ENCODE data around the gene MPZL2. TPM values are rescaled to one million over a fixed set of nuclear protein-coding genes. Genes with fewer than 3 reads are reported as not detected.

The MPZL2 gene
- total RNA-seq, 1 experiment from 2014 or later: 0.79 TPM

DNA sequence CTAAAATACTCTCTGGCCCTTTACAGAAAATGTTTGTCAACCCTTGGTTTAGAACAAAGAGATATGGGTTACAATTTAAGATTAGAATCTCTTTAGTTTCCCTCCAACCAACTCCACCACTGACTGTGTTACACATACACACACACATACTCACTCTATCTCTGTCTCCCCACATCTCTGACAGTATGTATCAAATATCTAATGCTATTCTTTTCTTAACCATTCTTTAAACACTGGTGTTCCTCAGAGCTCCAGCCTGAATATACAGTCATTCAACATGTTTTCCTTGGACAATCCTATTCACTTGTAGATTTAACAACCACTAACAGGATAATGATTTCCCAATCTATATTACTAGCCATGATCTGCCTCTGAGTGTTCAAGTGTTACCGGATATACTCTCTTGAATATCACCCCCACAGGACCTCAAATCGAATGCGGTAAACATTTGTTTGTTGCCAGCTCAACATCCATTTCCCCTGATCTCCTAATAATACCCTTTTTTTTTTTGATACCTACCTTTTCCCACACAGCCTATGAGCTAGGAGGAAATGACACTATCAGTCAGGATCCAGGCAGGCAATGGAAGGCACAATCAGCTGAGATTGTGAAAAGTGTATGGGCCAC, 18.0 kb downstream of the MPZL2 start:
- DNase-seq (ENCODE audit: extremely low read depth, low read depth): no peak

DNA sequence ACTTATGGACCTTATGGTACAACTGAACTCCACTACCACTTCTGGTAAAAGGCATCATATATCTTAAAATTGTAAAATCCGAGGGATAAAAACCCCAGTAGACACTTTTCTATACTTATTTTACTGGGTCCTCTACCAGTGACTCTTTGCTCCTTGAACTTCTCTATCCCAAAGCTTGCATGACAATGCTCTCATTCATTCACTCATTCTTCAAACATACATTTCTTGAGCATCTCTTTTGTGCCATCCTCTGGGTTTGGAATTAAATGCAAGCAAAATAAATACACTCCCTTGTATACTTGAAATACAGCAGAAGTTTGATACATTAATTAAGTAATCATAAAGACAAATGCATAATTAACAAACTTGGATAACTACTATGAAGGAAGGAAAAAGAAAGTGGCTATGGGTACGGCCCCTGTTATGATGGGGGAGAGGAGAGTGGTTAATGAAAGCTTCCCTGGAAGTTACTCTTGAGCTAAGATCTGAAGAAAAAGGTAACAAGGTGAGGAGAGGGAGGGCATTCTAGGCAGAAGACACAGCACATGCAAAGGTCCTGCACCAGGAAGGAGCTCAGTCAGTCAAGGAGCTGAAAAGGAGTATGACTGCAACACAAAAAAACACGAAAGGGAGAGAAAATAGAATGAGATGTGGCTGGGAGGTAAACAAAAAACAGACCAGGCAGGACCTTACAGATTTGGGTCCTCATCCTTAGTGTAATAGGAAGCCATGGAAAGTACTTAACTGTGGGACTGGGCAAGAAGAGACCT, 19.9 kb downstream of the MPZL2 start:
- DNase-seq (ENCODE audit: extremely low read depth, low read depth): no peak

DNA sequence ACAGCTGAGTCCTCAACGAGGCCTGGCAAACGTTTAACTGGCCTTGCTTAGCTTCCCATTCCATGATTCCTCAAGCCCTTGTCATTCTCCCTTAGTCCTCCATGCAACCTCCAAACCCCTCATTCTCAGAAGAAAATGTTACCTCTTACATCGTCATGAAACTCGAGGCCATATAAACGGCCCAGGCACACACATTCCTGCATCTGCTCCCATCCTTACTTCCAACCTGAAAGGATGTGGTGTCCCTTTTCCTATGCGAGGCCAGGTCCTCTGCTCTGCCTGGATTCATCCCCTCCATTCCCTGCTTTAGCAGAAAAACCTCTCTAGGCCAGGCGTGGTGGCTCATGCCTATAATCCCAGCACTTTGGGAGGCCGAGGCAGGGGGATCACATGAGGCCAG, 20.9 kb downstream of the MPZL2 start:
- DNase-seq (ENCODE audit: extremely low read depth, low read depth): no peak

- DNase-seq (ENCODE audit: extremely low read depth, low read depth): no peak
These were observed 22.4 kb downstream of the MPZL2 start for GRCh38 chr11:118241764-118242098.

- DNase-seq (ENCODE audit: extremely low read depth, low read depth): no peak
These were observed 22.9 kb downstream of the MPZL2 start for GRCh38 chr11:118240999-118241763.

DNA sequence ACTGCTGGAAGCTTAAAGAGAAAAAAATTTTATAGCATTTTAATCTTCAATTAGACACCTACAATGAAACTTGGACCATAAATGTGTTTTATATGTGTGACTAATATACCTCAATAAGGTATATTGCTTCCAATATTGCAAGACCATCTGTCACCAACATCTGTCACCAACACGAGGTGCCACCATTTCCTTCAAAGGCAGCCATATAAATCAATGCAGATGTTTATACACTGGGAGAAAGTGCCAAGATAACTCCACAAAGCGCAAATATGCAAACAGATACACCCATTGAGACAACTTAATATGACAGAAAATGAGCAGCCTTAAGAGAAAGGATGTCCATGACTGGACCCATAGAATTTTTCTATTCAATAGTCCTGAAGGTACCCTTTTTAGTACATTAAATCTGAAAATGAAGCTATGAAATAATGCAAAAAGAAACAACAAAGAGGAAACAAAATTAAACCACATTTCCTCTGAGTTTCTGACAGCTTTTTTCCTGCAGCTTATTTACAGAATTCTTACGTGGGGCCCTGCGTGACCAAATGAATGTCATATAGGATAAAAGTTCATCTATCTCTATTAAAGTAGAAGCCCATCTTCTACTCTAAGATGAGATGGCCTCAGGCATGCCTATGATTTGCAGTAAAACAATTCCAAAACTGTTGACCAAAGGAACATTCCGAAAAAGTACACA, 24.4 kb downstream of the MPZL2 start:
- no peak for DNase-seq (ENCODE audit: extremely low read depth, low read depth)

- no peak for DNase-seq (ENCODE audit: extremely low read depth, low read depth)
These were observed 25.2 kb downstream of the MPZL2 start for GRCh38 chr11:118238929-118239328.

GRCh38 chr11:118238421-118238820, 25.7 kb downstream of the MPZL2 start:
- no peak for DNase-seq (ENCODE audit: extremely low read depth, low read depth)

DNA sequence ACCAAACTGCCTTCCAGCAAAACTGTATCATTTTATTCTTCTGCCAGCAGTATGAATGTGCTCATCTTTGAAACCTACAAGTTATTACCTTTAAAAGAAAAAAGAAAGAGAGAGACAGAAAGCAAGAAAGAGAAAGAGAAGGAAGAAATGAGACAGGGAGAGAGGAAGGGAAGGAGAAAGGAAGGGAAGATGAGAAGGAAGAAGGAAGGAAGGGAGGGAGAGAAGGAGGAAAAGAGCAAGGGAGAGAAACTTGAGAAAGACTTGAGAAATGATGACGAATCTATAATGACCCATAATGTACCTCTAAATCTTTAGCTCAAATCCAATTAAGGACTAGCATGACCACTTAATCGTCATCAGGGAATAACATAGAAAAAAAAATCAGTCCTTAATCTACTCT, 27.9 kb downstream of the MPZL2 start:
- no peak for DNase-seq (ENCODE audit: extremely low read depth, low read depth)

DNA sequence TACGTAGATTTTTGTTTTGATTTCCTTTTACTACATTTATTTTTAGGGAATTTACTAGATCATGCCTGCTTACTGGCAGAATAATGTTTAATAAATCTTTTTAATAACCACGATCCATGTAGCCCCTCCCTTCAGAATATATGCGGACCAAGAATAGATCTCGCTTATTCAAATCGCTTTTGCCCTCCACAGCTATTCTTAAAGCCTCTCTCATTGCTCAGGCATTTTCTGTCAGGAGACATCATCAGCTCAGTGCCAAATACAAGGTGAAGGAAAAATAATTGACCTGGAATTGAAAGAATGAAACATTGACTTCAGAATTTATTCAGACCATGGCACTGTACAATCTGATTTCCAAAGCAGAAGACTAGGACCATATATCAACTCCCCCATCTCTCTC, 29.3 kb downstream of the MPZL2 start:
- DNase-seq (ENCODE audit: extremely low read depth, low read depth): no peak

- no peak for DNase-seq (ENCODE audit: extremely low read depth, low read depth)
These were observed 30.2 kb downstream of the MPZL2 start for GRCh38 chr11:118233850-118234249.

DNA sequence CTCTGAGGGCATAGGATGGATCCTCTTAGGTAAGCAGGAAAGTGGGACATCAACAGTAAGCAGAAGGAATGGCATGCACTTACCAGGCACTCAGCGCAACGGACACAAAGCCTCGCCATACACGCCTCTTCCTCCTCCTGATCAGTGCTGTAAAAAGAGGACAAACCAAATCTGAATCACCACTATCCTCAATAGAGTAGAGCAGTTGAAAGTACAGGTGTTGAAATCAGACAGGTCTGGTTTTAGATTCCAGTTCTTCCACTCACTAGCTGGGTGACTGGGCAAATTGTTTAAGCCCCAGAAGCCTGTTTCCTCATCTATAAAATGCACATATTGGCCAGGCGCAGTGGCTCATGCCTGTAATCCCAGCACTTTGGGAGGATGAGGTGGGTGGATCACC, 30.7 kb downstream of the MPZL2 start:
- DNase-seq (ENCODE audit: extremely low read depth, low read depth): no peak

- no peak for DNase-seq (ENCODE audit: extremely low read depth, low read depth)
These were observed 31.4 kb downstream of the MPZL2 start for GRCh38 chr11:118232659-118233058.

DNA sequence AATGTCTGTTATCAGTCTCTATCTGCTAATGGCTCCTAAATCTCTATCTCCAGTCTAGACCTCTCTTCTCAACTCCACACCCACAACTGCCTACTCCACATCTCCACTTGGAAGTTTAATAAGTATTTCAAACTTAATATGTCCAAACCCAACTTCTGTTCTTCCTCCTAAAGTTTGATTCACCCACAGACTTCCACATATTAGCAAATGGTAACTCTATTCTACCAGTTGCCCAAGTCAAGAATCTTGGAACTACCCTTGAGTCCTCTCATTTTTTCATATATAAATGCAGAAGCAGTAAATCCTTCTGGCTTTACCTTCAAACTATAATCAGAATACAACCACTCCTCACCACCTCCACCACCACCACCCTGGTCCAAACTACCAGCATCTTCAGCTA, 32.6 kb downstream of the MPZL2 start:
- DNase-seq (ENCODE audit: extremely low read depth, low read depth): no peak

DNA sequence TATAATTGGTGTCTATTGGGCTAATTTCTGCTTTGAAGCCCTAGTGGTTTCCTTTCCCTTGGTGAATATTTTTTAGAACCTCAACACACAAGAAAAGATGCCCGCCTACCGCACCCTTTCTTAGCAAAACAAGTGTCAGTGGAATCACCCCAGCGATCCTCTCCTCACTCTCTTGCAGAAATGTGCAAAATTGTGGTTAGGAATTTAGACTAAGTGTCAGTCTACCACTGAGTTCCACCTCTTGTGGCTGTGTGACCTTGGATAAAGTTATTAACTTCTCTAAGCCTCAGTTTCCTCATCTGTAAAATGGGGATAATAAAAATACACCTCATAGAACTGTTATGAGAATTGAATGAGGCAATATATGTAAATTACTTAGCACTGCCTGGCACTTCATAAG, 34.0 kb downstream of the MPZL2 start:
- no peak for DNase-seq (ENCODE audit: extremely low read depth, low read depth)

DNA sequence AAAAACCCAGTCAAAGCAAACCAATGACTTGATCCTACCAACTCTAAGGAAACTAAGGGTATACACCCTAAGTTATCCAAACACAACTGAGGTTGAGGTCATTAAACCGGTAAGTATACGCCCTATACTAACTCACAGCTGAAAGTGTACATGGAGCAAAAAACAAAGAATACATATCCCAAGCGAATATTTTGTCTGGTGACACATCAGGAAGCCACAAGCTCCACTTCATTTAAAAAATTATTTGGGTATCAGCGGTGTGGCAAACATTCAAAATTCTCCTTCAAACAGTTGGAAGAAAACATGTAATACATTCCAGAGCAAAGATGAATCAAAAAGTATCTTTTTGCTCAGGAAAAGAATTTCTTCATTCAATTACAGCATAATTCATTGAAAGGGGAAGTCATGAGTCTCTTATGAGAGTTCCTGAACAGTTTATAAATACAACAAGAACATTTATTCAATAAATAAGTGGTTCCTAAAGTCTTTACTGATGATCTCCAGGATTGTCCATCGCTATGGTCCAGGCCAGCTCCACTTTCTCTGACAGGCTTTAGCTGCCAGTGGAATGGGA, 34.7 kb downstream of the MPZL2 start:
- no peak for DNase-seq (ENCODE audit: extremely low read depth, low read depth)

DNA sequence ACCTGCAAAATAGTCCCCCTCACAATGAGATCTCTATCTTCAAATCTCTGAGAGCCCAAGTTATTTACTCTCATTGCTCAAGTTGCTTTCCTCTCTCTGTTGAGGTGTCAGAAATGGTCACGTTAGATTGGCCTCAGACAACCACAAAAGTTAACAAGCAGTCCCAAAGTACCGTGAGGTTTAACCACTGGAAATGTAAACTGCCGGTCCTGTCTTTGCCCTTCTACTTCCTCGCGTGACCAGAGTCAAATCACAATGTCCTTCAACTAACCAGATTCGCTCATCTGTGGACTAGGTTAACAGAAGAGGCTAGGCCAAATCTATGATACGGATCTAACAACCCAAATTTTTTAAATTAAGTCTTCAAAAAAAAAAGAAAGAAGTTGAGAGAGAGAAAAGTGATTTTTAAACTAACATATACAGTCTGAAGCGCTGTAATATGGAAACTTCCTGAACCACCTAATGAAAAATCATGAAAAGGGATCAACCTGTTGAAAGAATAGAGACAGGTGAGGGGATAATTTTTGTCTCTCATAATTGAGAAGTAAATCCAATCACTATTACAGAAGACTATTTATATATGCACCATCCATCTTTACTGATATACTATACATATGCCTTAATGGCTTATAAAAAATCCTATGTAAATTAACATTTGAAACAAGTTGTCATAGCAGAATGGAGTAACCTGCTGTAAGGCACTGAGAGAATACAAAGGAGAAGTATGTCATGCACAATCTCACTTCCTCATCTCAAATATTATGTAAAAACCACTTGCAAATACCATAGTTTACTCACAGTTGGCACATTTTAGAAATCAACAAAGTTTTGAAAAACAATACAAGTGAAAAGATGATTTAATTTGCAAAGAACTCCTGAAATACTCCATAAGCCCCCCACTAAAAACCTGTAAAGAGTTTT, 36.0 kb downstream of the MPZL2 start:
- DNase-seq (ENCODE audit: extremely low read depth, low read depth): no peak

GRCh38 chr11:118226781-118227180, 37.3 kb downstream of the MPZL2 start:
- no peak for DNase-seq (ENCODE audit: extremely low read depth, low read depth)

- DNase-seq (ENCODE audit: extremely low read depth, low read depth): no peak
These were observed 37.8 kb downstream of the MPZL2 start for GRCh38 chr11:118226296-118226695.
